GM19099 (cell line): ENCODE results near the gene ARMH1.
A peak's percentile ranks its signal among the peaks of the same experiment; 100 is the strongest.

Experiments used
- POLR2A ChIP-seq: IDR thresholded peaks from 3 replicates; pipeline ENCODE4 v1.6.1; 2011; ENCODE audit warnings: low read depth; ENCODE audit not compliant: insufficient read length; ENCODE audit errors: extremely low read depth

Gene ARMH1

GRCh38 chr1:44718091-44718490, 43.6 kb downstream of the ARMH1 start:
- TF ChIP-seq POLR2A, result no peak

GRCh38 chr1:44719318-44719717, 44.8 kb downstream of the ARMH1 start:
- TF ChIP-seq POLR2A, result no peak

GRCh38 chr1:44720281-44720680, 45.8 kb downstream of the ARMH1 start:
- no peak for TF ChIP-seq POLR2A

- peak; percentile 100 for TF ChIP-seq POLR2A
These were observed 47.2 kb downstream of the ARMH1 start for GRCh38 chr1:44721485-44722361.

GRCh38 chr1:44723064-44723463, 48.5 kb downstream of the ARMH1 start:
- no peak for TF ChIP-seq POLR2A

- no peak for TF ChIP-seq POLR2A
These were observed 49.2 kb downstream of the ARMH1 start for GRCh38 chr1:44723496-44724295.

- no peak for TF ChIP-seq POLR2A
These were observed 49.9 kb downstream of the ARMH1 start for GRCh38 chr1:44724296-44724954.

GRCh38 chr1:44724955-44725698, 50.6 kb downstream of the ARMH1 start:
- no peak for TF ChIP-seq POLR2A

GRCh38 chr1:44730741-44731512, 56.4 kb downstream of the ARMH1 start, which contains the start of gene RNU5D-1:
Gene RNU5D-1, minus strand, starts transcription at chr1:44731170.
- TF ChIP-seq POLR2A, result peak; percentile 98

GRCh38 chr1:44733365-44733764, 58.9 kb downstream of the ARMH1 start:
- no peak for TF ChIP-seq POLR2A

GRCh38 chr1:44733784-44734183, 59.3 kb downstream of the ARMH1 start:
- no peak for TF ChIP-seq POLR2A

- no peak for TF ChIP-seq POLR2A
These were observed 61.5 kb downstream of the ARMH1 start for GRCh38 chr1:44735992-44736391.

- peak; percentile 95 for TF ChIP-seq POLR2A
These were observed 65.0 kb downstream of the ARMH1 start, which contains the start of gene KIF2C for GRCh38 chr1:44739307-44740178. Gene KIF2C, plus strand, starts transcription at chr1:44739837. Its CDS starts 96 bp downstream, at chr1:44739933.

- no peak for TF ChIP-seq POLR2A
These were observed 65.7 kb downstream of the ARMH1 start for GRCh38 chr1:44740179-44740617.
